Measurements from ENCODE around the gene NPIPB8. TPM values are rescaled to one million over a fixed set of nuclear protein-coding genes. Genes with fewer than 3 reads are reported as not detected.

The NPIPB8 gene
- total and polyA plus RNA-seq, 2 of the 13 experiments (the other 11 are each of a cell fraction or from before 2014, with no cell fraction given) = 0.49 to 2.3 TPM

DNA sequence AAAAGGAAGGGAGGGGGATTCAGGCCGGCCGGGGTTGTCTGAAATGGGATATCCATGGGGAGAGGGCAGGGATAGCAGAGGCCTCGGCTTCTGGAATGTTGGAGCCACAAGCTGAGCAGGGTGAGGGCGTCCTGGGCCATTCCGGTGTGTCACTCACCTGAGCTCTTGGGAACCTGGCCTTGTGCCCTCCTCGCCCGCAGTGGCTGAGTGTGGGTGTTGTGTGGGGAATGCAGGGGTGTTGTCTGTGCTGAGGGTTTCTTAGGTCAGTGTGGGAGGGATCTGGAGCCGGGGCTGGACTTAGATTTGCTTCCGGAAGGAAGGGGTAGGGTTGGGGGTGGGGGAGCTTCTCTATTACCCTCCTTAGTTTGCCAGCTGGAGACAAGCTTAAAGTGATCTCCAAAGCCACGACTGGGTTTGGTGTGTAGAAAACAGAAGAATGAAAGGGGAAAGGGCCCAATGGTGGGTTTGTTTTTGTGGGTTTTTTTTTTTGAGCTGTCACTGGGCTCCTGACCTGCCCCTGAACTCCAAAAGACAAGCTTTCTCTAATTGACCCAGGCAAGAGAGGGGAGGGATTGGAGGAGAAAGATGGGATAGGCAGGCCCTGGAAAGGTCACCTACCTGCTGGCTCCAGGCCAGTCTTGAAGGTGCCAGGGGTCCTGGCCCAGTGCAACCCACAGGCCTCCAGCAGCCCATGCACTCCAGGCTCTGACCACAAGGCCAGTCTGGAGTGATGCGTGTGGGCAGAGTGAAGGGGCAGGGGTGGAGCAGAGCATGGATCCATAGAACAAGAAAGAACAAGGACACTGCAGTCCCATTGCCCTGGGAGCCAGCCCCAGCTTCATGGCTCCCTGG lies 40.8 kb upstream of the NPIPB8 start, which contains the start of gene SULT1A2 (continued):
- no peak; the same call in 1 of the 2 replicates for TF ChIP-seq ZNF280D (CRISPR knock-in tag; IDR thresholded peaks at IDR 0.05)
- TF ChIP-seq MEF2D (CRISPR knock-in tag; IDR thresholded peaks at IDR 0.05) = peak; percentile 26; the same call in 1 of the 2 replicates
- TF ChIP-seq, protein P1, sequence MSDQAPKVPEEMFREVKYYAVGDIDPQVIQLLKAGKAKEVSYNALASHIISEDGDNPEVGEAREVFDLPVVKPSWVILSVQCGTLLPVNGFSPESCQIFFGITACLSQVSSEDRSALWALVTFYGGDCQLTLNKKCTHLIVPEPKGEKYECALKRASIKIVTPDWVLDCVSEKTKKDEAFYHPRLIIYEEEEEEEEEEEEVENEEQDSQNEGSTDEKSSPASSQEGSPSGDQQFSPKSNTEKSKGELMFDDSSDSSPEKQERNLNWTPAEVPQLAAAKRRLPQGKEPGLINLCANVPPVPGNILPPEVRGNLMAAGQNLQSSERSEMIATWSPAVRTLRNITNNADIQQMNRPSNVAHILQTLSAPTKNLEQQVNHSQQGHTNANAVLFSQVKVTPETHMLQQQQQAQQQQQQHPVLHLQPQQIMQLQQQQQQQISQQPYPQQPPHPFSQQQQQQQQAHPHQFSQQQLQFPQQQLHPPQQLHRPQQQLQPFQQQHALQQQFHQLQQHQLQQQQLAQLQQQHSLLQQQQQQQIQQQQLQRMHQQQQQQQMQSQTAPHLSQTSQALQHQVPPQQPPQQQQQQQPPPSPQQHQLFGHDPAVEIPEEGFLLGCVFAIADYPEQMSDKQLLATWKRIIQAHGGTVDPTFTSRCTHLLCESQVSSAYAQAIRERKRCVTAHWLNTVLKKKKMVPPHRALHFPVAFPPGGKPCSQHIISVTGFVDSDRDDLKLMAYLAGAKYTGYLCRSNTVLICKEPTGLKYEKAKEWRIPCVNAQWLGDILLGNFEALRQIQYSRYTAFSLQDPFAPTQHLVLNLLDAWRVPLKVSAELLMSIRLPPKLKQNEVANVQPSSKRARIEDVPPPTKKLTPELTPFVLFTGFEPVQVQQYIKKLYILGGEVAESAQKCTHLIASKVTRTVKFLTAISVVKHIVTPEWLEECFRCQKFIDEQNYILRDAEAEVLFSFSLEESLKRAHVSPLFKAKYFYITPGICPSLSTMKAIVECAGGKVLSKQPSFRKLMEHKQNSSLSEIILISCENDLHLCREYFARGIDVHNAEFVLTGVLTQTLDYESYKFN (CRISPR knock-in tag; conservative IDR thresholded peaks at IDR 0.05) = no peak
- no peak; the same call in 1 of the 2 replicates for TF ChIP-seq PHF20 (CRISPR knock-in tag; IDR thresholded peaks at IDR 0.05)
- TF ChIP-seq MED13 (CRISPR knock-in tag; IDR thresholded peaks at IDR 0.05) = no peak
- TF ChIP-seq MTA3 (CRISPR knock-in tag; IDR thresholded peaks at IDR 0.05) = no peak
- TF ChIP-seq ZNF24 (IDR thresholded peaks at IDR 0.05) = no peak
- no peak for TF ChIP-seq GLI4 (CRISPR knock-in tag; IDR thresholded peaks at IDR 0.05; ENCODE audit: borderline replicate concordance)
- TF ChIP-seq NR3C1 (CRISPR knock-in tag; IDR thresholded peaks at IDR 0.05) = no peak
- TF ChIP-seq ZNF589 (CRISPR knock-in tag; conservative IDR thresholded peaks at IDR 0.05) = no peak
- TF ChIP-seq ZFY (CRISPR knock-in tag; IDR thresholded peaks at IDR 0.05) = 0 out of 2 replicates have a peak, but pooled peaks have one; percentile 40
- peak; percentile 20; the same call in 1 of the 2 replicates for TF ChIP-seq RBFOX2 (IDR thresholded peaks at IDR 0.05; ENCODE audit: low read depth, low read length)
- no peak for TF ChIP-seq TEAD2 (CRISPR knock-in tag; IDR thresholded peaks at IDR 0.05)
- TF ChIP-seq ZNF543 (CRISPR knock-in tag; IDR thresholded peaks at IDR 0.05) = no peak
- no peak for TF ChIP-seq ZNF878 (CRISPR knock-in tag; IDR thresholded peaks at IDR 0.05)
- no peak; the same call in 1 of the 2 replicates for TF ChIP-seq ZMAT3 (CRISPR knock-in tag; conservative IDR thresholded peaks at IDR 0.05)
- TF ChIP-seq ZNF225 (CRISPR knock-in tag; IDR thresholded peaks at IDR 0.05) = no peak; the same call in 1 of the 2 replicates
- TF ChIP-seq ZKSCAN5 (CRISPR knock-in tag; IDR thresholded peaks at IDR 0.05) = no peak
- TF ChIP-seq, protein P2, sequence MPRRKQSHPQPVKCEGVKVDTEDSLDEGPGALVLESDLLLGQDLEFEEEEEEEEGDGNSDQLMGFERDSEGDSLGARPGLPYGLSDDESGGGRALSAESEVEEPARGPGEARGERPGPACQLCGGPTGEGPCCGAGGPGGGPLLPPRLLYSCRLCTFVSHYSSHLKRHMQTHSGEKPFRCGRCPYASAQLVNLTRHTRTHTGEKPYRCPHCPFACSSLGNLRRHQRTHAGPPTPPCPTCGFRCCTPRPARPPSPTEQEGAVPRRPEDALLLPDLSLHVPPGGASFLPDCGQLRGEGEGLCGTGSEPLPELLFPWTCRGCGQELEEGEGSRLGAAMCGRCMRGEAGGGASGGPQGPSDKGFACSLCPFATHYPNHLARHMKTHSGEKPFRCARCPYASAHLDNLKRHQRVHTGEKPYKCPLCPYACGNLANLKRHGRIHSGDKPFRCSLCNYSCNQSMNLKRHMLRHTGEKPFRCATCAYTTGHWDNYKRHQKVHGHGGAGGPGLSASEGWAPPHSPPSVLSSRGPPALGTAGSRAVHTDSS (CRISPR knock-in tag; conservative IDR thresholded peaks at IDR 0.05) = no peak
- TF ChIP-seq ZNF430 (CRISPR knock-in tag; IDR thresholded peaks at IDR 0.05) = no peak; the same call in 1 of the 2 replicates
- no peak for TF ChIP-seq ZBTB1 (CRISPR knock-in tag; IDR thresholded peaks at IDR 0.05; ENCODE audit: borderline replicate concordance)
- no peak for TF ChIP-seq FOXM1 (CRISPR knock-in tag; IDR thresholded peaks at IDR 0.05)
- no peak for TF ChIP-seq AGO2 (optimal IDR thresholded peaks at IDR 0.05; ENCODE audit: low read depth, low read length)

All from HepG2 (cell line).